NCI-H82 treated with DMSO at 0.1 percent for 48 hours (cell line): ENCODE data around the gene ADK.
"Not testable (repeated sequence)": the region's sequence is repeated elsewhere in the genome, so short reads cannot be mapped to it uniquely, and the experiment has no call there.

Source experiments
- DNase-seq: peaks from one replicate; lab custom pipeline; 2025; ENCODE audit not compliant: unreplicated experiment; lab: John Stamatoyannopoulos, UW

Gene ADK

DNA sequence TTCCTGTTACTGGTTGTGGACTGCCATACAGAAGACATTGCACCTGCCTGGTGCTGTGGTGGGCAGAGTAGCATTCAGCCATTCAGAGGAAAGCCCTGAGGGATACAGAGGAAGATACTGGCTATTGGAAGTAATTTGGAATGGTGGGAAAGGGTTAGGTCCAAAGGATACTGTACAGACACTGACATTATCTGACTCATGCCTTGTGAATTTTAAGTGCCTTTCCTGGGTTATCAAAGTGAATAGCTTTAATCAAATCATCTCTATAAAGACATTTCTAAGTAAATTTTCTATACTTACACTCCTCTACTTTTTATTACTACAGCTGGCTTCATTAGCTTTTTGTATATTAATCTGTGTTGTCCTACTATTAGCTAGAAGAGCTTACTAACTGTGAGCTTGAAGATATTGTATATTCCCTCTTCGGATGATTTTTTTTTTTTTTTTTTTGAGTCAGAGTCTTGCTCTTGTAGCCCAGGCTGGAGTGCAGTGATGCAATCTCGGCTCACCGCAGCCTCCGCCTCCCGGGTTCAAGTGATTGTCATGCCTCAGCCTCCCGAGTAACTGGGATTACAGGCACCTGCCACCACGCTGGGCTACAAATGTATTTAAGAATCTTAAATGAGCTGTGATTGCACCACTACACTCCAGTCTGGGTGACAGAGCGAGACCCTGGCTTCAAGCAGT, 186.5 kb downstream of the ADK start:
- DNase-seq: no peak

DNA sequence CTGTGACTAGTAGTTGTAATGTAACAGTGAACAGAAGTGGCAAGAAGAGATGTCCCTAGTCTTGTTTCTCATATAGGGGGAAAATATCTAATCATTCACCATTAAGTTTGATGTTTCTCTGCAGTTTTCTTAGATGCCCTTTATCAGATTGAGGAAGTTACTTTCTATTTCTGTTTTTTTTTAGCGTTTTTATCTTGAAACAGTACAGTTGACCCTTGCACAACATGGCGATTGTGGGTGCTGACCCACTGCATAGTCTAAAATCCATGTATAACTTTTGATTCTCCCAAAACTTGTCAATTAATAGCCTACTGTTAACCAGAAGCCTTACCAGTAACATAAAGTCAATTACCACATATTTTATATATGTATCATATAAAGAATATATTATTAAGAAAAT, 192.0 kb downstream of the ADK start:
- DNase-seq: no peak

DNA sequence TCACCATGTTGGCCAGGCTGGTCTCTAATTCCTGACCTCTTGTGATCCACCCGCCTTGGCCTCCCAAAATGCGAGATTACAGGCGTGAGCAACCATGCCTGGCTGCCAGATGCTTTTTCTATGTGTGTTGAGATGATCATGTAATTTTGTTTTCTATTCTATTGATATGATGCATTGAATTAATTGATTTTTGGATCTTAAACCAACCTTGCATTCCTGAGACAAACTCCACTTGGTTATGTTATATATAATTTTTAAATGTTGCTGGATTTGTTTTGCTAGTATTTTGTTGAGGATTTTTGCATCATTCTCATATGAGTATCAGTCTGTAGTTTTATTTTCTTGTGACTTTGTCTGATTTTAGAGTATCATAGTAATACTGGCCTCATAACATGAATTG, 192.8 kb downstream of the ADK start:
- DNase-seq: no peak

DNA sequence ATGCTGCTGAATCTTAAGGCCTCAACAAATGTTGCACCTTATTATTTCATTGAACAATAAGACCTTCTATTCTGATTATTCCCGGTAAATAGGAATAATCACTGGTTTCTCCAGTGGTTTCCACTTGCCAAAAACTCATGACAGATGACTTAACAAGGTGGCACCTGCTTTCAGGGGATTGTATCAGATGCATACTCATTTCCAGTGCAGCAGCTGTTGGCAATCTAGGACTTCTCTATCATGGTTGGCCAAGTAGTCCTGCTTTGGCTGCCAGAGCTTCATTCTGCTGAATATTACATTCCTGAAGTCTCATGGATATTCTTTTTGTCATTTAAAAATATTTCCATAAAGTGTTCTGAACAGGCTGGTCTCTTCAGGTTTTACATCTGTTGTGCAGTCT, 193.3 kb downstream of the ADK start:
- DNase-seq: no peak

GRCh38 chr10:74347522-74347921, 196.5 kb downstream of the ADK start:
- no peak for DNase-seq

DNA sequence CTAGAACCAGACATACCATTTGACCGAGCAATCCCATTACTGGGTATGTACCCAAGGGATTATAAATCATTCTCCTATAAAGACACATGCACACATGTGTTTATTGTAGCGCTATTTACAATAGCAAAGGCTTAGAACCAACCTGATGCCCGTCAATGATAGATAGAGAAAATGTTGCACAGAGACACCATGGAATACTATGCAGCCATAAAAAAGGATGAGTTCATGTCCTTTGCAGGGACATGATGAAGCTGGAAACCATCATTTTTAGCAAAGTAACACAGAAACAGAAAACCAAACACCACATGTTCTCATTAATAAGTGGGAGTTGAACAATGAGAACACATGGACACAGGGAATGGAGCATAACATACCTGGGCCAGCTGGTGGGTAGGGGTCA, 202.0 kb downstream of the ADK start:
- not testable (repeated sequence) for DNase-seq

- DNase-seq: no peak
Measured at GRCh38 chr10:74361678-74362077, 210.7 kb downstream of the ADK start.

- no peak for DNase-seq
Measured at GRCh38 chr10:74363727-74364126, 212.7 kb downstream of the ADK start.

GRCh38 chr10:74365109-74365508, 214.1 kb downstream of the ADK start:
- DNase-seq: no peak

DNA sequence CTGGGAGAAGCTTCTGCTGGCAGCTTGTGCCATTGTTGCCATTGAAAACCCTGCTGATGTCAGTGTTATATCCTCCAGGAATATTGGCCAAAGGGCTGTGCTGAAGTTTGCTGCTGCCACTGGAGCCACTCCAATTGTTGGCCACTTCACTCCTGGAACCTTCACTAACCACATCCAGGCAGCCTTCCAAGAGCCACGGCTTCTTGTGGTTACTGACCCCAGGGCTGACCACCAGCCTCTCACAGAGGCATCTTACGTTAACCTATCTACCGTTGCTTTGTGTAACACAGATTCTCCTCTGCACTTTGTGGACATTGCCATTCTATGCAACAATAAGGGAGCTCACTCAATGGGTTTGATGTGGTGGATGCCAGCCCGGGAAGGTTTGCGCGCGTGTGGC, 220.7 kb downstream of the ADK start:
- DNase-seq: no peak

DNA sequence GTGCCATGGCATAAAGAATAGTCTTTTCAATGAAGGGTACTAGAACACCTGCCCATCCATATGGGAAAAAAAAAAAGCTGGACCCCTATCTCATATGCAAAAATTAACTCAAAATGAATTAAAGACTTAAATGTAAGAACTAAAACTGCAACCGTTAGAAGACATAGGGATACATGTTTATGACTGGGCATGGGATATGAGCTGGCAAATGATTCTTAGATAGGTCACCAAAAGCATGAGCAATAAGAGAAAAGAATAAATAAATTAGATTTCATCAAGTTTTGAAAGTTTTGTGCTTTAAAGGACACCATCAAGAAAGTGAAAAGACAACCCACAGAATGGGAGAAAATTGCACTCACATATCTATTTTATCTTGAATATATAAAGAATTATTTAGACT, 222.0 kb downstream of the ADK start:
- DNase-seq: no peak

DNA sequence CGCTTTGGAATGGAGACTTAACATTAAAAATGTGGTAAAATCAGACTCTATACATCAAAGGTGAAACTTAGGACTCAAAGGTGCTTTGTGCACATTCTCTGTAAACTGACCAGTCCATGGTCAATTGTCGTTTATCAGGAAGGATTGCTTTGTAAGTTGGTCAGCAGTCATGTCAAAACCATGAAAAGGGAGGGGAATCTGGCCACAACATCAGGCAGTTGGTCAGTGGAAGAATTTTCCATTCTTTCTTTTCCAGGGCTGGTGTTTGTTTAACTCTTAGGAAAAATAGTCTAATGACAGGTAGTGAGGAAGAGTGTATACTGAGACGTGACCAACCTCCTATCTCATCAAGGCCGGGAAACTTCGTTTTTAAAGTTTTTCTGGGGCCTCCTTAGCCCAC, 226.5 kb downstream of the ADK start:
- no peak for DNase-seq

DNA sequence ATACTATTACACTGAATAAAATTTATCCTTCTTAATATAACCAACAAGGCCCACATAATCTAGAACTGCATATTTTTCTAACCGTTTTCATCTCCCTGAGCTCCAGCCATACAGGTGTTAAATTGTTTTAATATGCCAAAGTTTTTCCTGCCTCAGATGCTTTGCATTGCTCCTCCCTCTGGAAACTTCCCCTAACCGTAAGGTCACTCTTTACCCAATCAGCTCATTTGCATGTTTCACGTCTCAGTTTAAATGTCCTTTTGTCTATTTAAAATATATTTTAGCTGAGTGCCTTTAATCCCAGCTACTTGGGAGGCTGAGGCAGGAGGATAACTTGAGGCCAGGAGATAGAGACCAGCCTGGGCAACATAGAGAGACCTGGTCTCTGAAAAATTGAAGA, 228.5 kb downstream of the ADK start:
- no peak for DNase-seq

DNA sequence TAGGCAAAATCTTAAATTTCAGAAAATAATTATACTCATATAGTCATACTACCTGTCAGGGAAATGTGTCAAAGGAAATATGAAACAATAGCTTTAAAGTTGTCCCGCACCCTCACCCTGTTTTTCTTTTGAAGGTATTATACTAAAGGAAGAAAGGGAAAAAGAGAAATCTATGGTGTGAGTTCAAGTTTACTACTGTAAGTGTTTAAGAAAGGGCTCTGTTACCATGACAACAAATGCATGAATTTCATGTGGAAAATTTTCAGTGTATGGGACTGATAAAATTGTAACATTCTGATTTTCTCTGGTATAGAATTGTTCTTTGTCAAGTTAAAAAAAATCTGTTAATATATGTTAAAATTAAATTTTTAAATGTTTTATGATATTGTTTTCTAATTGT, 229.8 kb downstream of the ADK start:
- DNase-seq: no peak

DNA sequence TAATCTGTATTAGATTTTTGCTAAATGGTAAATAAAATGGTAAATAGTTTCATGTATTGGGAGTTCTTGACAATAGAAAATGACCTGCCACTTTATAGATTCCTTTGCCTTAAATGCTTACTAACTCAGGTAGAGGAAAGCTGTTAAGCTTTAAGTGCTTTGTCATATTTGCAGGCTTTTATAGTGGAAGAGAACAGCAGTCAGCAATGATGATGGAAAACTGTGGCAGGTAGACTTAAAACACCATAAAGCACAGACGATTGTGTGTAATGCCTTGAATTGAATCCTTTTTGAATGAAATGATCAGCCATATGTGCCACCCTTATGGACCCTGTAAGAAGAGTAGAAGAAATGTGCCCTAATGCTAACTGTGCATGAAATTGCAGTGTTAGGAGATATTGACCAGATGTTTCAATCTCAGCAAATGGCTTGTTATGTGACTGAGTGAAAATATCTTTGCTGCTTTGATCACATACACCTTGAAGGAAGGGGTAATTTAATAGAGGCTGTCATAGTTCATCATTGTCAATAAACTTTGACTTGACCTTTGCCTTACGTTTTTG, 230.4 kb downstream of the ADK start:
- no peak for DNase-seq

DNA sequence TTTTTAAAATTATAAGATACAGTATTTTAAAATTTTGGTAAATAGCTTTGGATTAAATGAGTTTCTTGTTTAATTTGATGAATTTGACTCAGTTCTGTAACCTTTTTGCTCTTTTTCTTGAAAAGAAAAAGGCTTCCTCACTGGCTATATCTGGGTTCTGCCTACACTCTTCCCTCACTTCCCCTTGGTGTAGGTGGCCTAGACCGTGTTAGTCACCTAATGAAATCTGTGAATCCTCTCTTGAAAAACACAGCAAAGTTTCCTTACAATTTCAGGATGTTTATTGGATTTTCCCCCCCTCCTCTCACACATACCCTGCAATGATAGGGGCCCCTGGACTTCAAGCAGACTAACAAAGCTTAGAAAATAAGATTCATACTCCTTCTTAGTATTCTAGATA, 231.6 kb downstream of the ADK start:
- no peak for DNase-seq

DNA sequence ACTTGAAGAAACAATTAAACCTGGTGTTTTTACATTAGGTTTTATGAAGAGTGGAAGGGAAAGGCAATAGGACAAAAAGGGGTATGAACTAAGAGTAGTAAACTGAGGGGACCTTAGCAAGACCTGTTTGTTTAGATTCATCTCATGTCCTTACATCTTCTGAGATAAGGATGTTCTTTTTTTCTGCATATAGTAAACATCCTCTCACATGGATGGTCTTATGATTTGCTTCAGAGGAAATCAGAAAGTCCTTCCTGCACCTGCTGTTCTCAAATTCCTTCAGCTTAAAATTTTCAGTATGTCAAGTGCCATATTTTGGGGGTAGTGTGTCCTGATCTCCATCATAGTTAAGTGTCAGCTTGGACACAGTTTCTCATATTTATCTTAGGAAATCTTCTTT, 232.6 kb downstream of the ADK start:
- no peak for DNase-seq

GRCh38 chr10:74384615-74385183, 233.7 kb downstream of the ADK start:
- no peak for DNase-seq

DNA sequence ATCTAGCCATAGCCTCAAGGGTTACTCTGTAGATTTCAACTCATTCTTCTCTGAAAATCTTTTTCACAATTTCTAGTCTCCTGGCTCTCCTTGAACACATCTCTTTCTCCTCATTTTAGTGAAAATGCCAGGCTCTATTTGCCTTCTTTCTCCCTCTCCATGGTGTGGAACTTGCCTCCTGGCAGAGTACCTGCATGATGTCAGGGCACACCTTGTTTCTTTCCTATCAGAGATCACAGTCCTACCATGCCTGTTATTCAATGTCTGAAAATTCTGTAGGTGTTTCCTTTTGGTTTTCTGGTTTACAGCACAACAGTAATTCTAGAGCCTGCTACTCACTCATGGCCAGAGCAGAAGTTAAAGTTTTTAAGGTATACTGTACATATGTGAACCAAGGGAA, 237.8 kb downstream of the ADK start:
- DNase-seq: no peak

GRCh38 chr10:74391786-74392185, 240.8 kb downstream of the ADK start:
- no peak for DNase-seq

DNA sequence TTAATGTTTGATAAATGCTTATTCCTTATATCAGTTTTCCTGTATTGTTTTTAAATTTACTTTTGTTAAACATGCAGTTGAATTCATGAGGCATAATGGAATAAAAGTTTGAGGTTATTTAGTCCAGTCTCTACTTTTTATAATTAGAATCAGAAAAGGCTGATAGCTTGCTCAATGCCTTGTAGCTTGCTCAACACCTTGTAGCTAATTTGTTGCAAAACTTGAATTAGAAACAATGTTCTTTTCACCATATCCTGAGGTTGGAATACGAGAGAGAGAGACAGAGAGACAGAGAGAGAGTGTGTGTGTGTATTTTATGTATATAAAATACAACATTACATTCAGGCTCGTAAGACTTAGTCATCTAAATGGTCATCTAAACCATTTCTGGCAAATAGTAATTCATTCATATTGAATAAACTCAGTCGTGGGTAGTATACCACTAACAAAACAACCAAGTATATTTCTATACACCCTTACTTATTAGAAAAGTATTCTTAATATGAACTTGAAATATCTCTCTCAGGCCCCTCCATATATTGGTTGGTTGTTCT, 243.5 kb downstream of the ADK start:
- DNase-seq: no peak

GRCh38 chr10:74400186-74400585, 249.2 kb downstream of the ADK start:
- DNase-seq: no peak

DNA sequence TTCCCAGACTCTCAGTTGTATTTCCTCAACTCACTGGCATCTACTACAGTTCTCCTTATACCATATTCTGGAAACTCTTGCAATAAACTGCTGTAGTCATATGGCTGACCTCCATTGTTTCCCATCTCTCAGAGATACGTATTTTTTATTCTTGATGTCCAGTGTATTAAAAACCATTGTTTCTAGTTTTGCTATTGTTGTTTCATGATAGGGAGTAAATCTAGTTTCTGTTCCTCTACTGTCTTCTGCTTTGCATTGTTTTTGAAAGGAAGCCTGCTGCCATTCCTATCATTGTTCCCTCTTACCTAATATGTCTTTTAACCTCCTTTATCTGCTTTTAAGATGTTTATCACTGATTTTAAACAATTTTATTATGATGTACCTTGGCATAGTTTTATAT, 255.0 kb downstream of the ADK start:
- DNase-seq: no peak
